Activated CD8-positive, alpha-beta memory T cell treated with anti-CD3 and anti-CD28 coated beads, Interleukin-2, amount 50 U/mL, for 1 hour (primary cell): Measurements from ENCODE around the gene CNEP1R1.
"Not testable (repeated sequence)": the region's sequence is repeated elsewhere in the genome, so short reads cannot be mapped to it uniquely, and the experiment has no call there.

Experiments
- DNase-seq: peaks from one replicate; pipeline ENCODE4 v3.0.0-alpha.2; 2020; ENCODE audit errors: extremely low read depth

Gene CNEP1R1

GRCh38 chr16:50024684-50025536 lies at the start of gene CNEP1R1:
Gene CNEP1R1, plus strand, starts transcription at chr16:50025225. Its CDS starts 91 bp downstream, at chr16:50025316.
- DNase-seq = peak; percentile 84

- DNase-seq = no peak
Observed at GRCh38 chr16:49977427-49977826, 47.6 kb upstream of the CNEP1R1 start.

- no peak for DNase-seq
Observed at GRCh38 chr16:49978569-49979326, 46.3 kb upstream of the CNEP1R1 start.

GRCh38 chr16:49980166-49980565 lies 44.9 kb upstream of the CNEP1R1 start:
- DNase-seq = no peak

- DNase-seq = no peak
Observed at GRCh38 chr16:49986351-49987124, 38.5 kb upstream of the CNEP1R1 start.

- no peak for DNase-seq
Observed at GRCh38 chr16:49987381-49987780, 37.6 kb upstream of the CNEP1R1 start.

- no peak for DNase-seq
Observed at GRCh38 chr16:49992825-49993224, 32.2 kb upstream of the CNEP1R1 start.

- DNase-seq = no peak
Observed at GRCh38 chr16:49993579-49993978, 31.4 kb upstream of the CNEP1R1 start.

GRCh38 chr16:49994006-49994405 lies 31.0 kb upstream of the CNEP1R1 start:
- DNase-seq = no peak

GRCh38 chr16:49995720-49996119 lies 29.3 kb upstream of the CNEP1R1 start:
- no peak for DNase-seq

GRCh38 chr16:49997721-49998251 lies 27.2 kb upstream of the CNEP1R1 start:
- no peak for DNase-seq

GRCh38 chr16:49998991-49999390 lies 26.0 kb upstream of the CNEP1R1 start:
- DNase-seq = no peak

- no peak for DNase-seq
Observed at GRCh38 chr16:50001144-50001543, 23.9 kb upstream of the CNEP1R1 start.

- DNase-seq = no peak
Observed at GRCh38 chr16:50002190-50002589, 22.8 kb upstream of the CNEP1R1 start.

- no peak for DNase-seq
Observed at GRCh38 chr16:50004239-50004638, 20.8 kb upstream of the CNEP1R1 start.

- DNase-seq = no peak
Observed at GRCh38 chr16:50006964-50007363, 18.1 kb upstream of the CNEP1R1 start.

- no peak for DNase-seq
Observed at GRCh38 chr16:50007744-50008143, 17.3 kb upstream of the CNEP1R1 start.

GRCh38 chr16:50010212-50010611 lies 14.8 kb upstream of the CNEP1R1 start:
- no peak for DNase-seq

GRCh38 chr16:50011707-50012106 lies 13.3 kb upstream of the CNEP1R1 start:
- no peak for DNase-seq

GRCh38 chr16:50012182-50012581 lies 12.8 kb upstream of the CNEP1R1 start:
- no peak for DNase-seq

GRCh38 chr16:50014211-50014610 lies 10.8 kb upstream of the CNEP1R1 start:
- DNase-seq = not testable (repeated sequence)

- no peak for DNase-seq
Observed at GRCh38 chr16:50015631-50016030, 9.4 kb upstream of the CNEP1R1 start.
